Immature natural killer cell (primary cell): ENCODE measurements around the gene DOCK4. TPM values are rescaled to one million over a fixed set of nuclear protein-coding genes. Genes with fewer than 3 reads are reported as not detected.

Experiments used
- DNase-seq, 3 donors: peaks; one replicate each; pipeline ENCODE4 v3.0.0; 2022; ENCODE audit warnings: mixed read lengths in 1 of 3
- H3K27ac Mint-ChIP-seq, 6 donors: one replicate each; pipeline ENCODE4 v1.8.0; 2020; ENCODE audit warnings: mixed read lengths in 6 of 6, mild to moderate bottlenecking in 5 of 6, inconsistent platforms in 4 of 6, moderate library complexity in 3 of 6
- H3K27me3 Mint-ChIP-seq, 3 donors: one replicate each; pipeline ENCODE4 v1.8.0; 2020 to 2021; ENCODE audit warnings: low read depth in 3 of 3, mild to moderate bottlenecking in 3 of 3, mixed read lengths in 3 of 3, moderate library complexity in 3 of 3, inconsistent platforms in 1 of 3
- H3K36me3 Mint-ChIP-seq, 3 donors: one replicate each; pipeline ENCODE4 v1.8.0; 2020; ENCODE audit warnings: mixed read lengths in 3 of 3, inconsistent platforms in 2 of 3, mild to moderate bottlenecking in 2 of 3
- H3K4me1 Mint-ChIP-seq, 2 donors: one replicate each; pipeline ENCODE4 v1.8.0; 2020; ENCODE audit warnings: inconsistent platforms in 2 of 2, mild to moderate bottlenecking in 2 of 2, mixed read lengths in 2 of 2, moderate library complexity in 1 of 2
- H3K4me3 Mint-ChIP-seq, 5 donors: one replicate each; pipeline ENCODE4 v1.8.0; 2020; ENCODE audit warnings: mild to moderate bottlenecking in 5 of 5, mixed read lengths in 5 of 5, inconsistent platforms in 3 of 5, moderate library complexity in 3 of 5
- H3K9me3 Mint-ChIP-seq, 6 donors: one replicate each; pipeline ENCODE4 v1.8.0; 2020; ENCODE audit warnings: mild to moderate bottlenecking in 6 of 6, mixed read lengths in 6 of 6, inconsistent platforms in 4 of 6, moderate library complexity in 3 of 6
- polyA plus RNA-seq, 3 donors: library from polyadenylated mRNA; unstranded; fragments of 300-500 nt; fragmentation: Illumina TruSeq; gene quantifications; one replicate each; pipeline ENCODE4 v1.2.3, GENCODE V29; 2021

DOCK4 gene
- polyA plus RNA-seq, 3 donors from 2014 or later: 0.18 TPM; not detected in 2

- Mint-ChIP-seq H3K4me1 (no peaks in the 10 kb centered on the region), H3K9me3 (no peaks in the 10 kb centered on the region), H3K4me3 (no peak overlapping the region), H3K27me3 (peaks cover 2 to 13% (median 10%) of the 10 kb centered on the region in 3 donors), H3K27ac (no peak overlapping the region), H3K36me3 (no peaks in the 10 kb centered on the region)
- DNase-seq: no peak
Measured at GRCh38 chr7:112173568-112173905, 32.7 kb downstream of the DOCK4 start.

GRCh38 chr7:112172870-112173567 is 33.2 kb downstream of the DOCK4 start:
- H3K4me1 Mint-ChIP-seq: no peaks in the 10 kb centered on the region
- no peaks in the 10 kb centered on the region for H3K36me3 Mint-ChIP-seq
- peaks cover 2 to 13% (median 10%) of the 10 kb centered on the region in 3 donors for H3K27me3 Mint-ChIP-seq
- no peaks in the 10 kb centered on the region for H3K9me3 Mint-ChIP-seq
- no peak overlapping the region for H3K4me3 Mint-ChIP-seq
- no peak for DNase-seq
- H3K27ac Mint-ChIP-seq: no peak overlapping the region

- DNase-seq: no peak
- no peaks in the 10 kb centered on the region for H3K9me3 Mint-ChIP-seq
- peaks cover 2 to 12% (median 10%) of the 10 kb centered on the region in 3 donors for H3K27me3 Mint-ChIP-seq
- no peak overlapping the region for H3K27ac Mint-ChIP-seq
- H3K4me3 Mint-ChIP-seq: no peak overlapping the region
- H3K36me3 Mint-ChIP-seq: no peaks in the 10 kb centered on the region
- H3K4me1 Mint-ChIP-seq: no peaks in the 10 kb centered on the region
Measured at GRCh38 chr7:112171673-112172072, 34.5 kb downstream of the DOCK4 start.

- Mint-ChIP-seq H3K9me3 (no peaks in the 10 kb centered on the region), H3K4me1 (no peaks in the 10 kb centered on the region), H3K27ac (no peak overlapping the region), H3K27me3 (peaks cover 2 to 6% (median 4%) of the 10 kb centered on the region in 3 donors), H3K4me3 (no peak overlapping the region), H3K36me3 (no peaks in the 10 kb centered on the region)
- no peak for DNase-seq
Measured at GRCh38 chr7:112168915-112169314, 37.3 kb downstream of the DOCK4 start.

GRCh38 chr7:112167147-112167546 is 39.1 kb downstream of the DOCK4 start:
- H3K36me3 Mint-ChIP-seq: no peaks in the 10 kb centered on the region

GRCh38 chr7:112162784-112163506 is 43.3 kb downstream of the DOCK4 start:
- H3K4me1 Mint-ChIP-seq: no peaks in the 10 kb centered on the region
- H3K9me3 Mint-ChIP-seq: no peaks in the 10 kb centered on the region
- no peak for DNase-seq
- peaks cover 1 to 3% (median 2%) of the 10 kb centered on the region in 3 donors for H3K27me3 Mint-ChIP-seq
- H3K4me3 Mint-ChIP-seq: no peak overlapping the region
- H3K27ac Mint-ChIP-seq: no peak overlapping the region
- H3K36me3 Mint-ChIP-seq: no peaks in the 10 kb centered on the region

More at GRCh38 chr7:112167147-112167546, 39.1 kb downstream of the DOCK4 start:
- H3K4me1 Mint-ChIP-seq: no peaks in the 10 kb centered on the region
- DNase-seq: no peak
- no peaks in the 10 kb centered on the region for H3K9me3 Mint-ChIP-seq
- H3K4me3 Mint-ChIP-seq: no peak overlapping the region
- no peak overlapping the region for H3K27ac Mint-ChIP-seq
- peaks cover 2 to 9% (median 5%) of the 10 kb centered on the region in 3 donors for H3K27me3 Mint-ChIP-seq

- Mint-ChIP-seq H3K4me3 (no peak overlapping the region), H3K36me3 (no peaks in the 10 kb centered on the region), H3K4me1 (peaks cover 0 to under 1% of the 10 kb centered on the region in 2 donors), H3K27me3 (peaks cover 1 to 3% (median 2%) of the 10 kb centered on the region in 3 donors), H3K27ac (no peak overlapping the region), H3K9me3 (no peaks in the 10 kb centered on the region)
- no peak for DNase-seq
Measured at GRCh38 chr7:112162142-112162766, 43.9 kb downstream of the DOCK4 start.

GRCh38 chr7:112161253-112162141 is 44.7 kb downstream of the DOCK4 start:
- no peak overlapping the region for H3K27ac Mint-ChIP-seq
- H3K27me3 Mint-ChIP-seq: peaks cover 1 to 4% (median 3%) of the 10 kb centered on the region in 3 donors
- H3K4me3 Mint-ChIP-seq: no peak overlapping the region
- peaks cover 0 to 6% of the 10 kb centered on the region in 2 donors for H3K4me1 Mint-ChIP-seq
- no peak for DNase-seq
- H3K9me3 Mint-ChIP-seq: no peaks in the 10 kb centered on the region
- no peaks in the 10 kb centered on the region for H3K36me3 Mint-ChIP-seq

- Mint-ChIP-seq H3K36me3 (no peaks in the 10 kb centered on the region), H3K27me3 (peaks cover 1 to 4% (median 3%) of the 10 kb centered on the region in 3 donors), H3K9me3 (no peaks in the 10 kb centered on the region), H3K4me1 (peaks cover 0 to 6% of the 10 kb centered on the region in 2 donors), H3K27ac (no peak overlapping the region), H3K4me3 (no peak overlapping the region)
- no peak for DNase-seq
Measured at GRCh38 chr7:112160771-112161150, 45.4 kb downstream of the DOCK4 start.

GRCh38 chr7:112160130-112160770 is 45.9 kb downstream of the DOCK4 start:
- Mint-ChIP-seq H3K27ac (no peak overlapping the region), H3K4me3 (no peak overlapping the region), H3K36me3 (no peaks in the 10 kb centered on the region), H3K9me3 (no peaks in the 10 kb centered on the region), H3K4me1 (peaks cover 0 to 6% of the 10 kb centered on the region in 2 donors), H3K27me3 (peaks cover 3 to 4% (median 3%) of the 10 kb centered on the region in 3 donors)
- DNase-seq: no peak

- H3K27ac Mint-ChIP-seq: no peak overlapping the region
- H3K9me3 Mint-ChIP-seq: no peaks in the 10 kb centered on the region
- no peaks in the 10 kb centered on the region for H3K36me3 Mint-ChIP-seq
Measured at GRCh38 chr7:112159351-112159750, 46.8 kb downstream of the DOCK4 start.

GRCh38 chr7:112157072-112157471 is 49.1 kb downstream of the DOCK4 start:
- Mint-ChIP-seq H3K4me1 (peaks cover 0 to 6% of the 10 kb centered on the region in 2 donors), H3K4me3 (no peak overlapping the region), H3K9me3 (no peaks in the 10 kb centered on the region), H3K27ac (no peak overlapping the region), H3K36me3 (no peaks in the 10 kb centered on the region), H3K27me3 (peaks cover 0 to 5% (median 2%) of the 10 kb centered on the region in 3 donors)
- peak in 2 of 3 donors; percentile 15 to 16 for DNase-seq

More at GRCh38 chr7:112159351-112159750, 46.8 kb downstream of the DOCK4 start:
- peaks cover 0 to 6% of the 10 kb centered on the region in 2 donors for H3K4me1 Mint-ChIP-seq
- DNase-seq: no peak
- no peak overlapping the region for H3K4me3 Mint-ChIP-seq
- peaks cover 3 to 4% (median 3%) of the 10 kb centered on the region in 3 donors for H3K27me3 Mint-ChIP-seq

GRCh38 chr7:112156412-112156811 is 49.8 kb downstream of the DOCK4 start:
- H3K9me3 Mint-ChIP-seq: no peaks in the 10 kb centered on the region
- H3K27ac Mint-ChIP-seq: no peak overlapping the region
- peaks cover 0 to 6% of the 10 kb centered on the region in 2 donors for H3K4me1 Mint-ChIP-seq
- no peak overlapping the region for H3K4me3 Mint-ChIP-seq
- no peak for DNase-seq
- H3K27me3 Mint-ChIP-seq: peaks cover 0 to 5% (median 2%) of the 10 kb centered on the region in 3 donors
- H3K36me3 Mint-ChIP-seq: no peaks in the 10 kb centered on the region
